Mesenchymal stem cell (in vitro differentiated cells and primary cell): ENCODE measurements around the gene KCNH6. TPM values are rescaled to one million over a fixed set of nuclear protein-coding genes. Genes with fewer than 3 reads are reported as not detected.

Experiments
- DNase-seq: peaks from one replicate; pipeline ENCODE4 v3.0.0-alpha.2; 2013
- H2AFZ ChIP-seq: one replicate; pipeline ENCODE4 v1.6.1; 2013; ENCODE audit warnings: low read depth, mild to moderate bottlenecking, control low read depth, inconsistent platforms, low read length, moderate library complexity
- H2AK5ac ChIP-seq: 2 replicates; pipeline ENCODE4 v1.6.1; 2013; ENCODE audit warnings: low read length, moderate library complexity, mild to moderate bottlenecking, inconsistent platforms; ENCODE audit not compliant: severe bottlenecking
- H2BK120ac ChIP-seq: one replicate; pipeline ENCODE4 v1.6.1; 2013; ENCODE audit warnings: low read depth, mild to moderate bottlenecking, inconsistent platforms, low read length, moderate library complexity
- H2BK12ac ChIP-seq, 2 experiments: one replicate each; pipeline ENCODE4 v1.6.1; 2013; ENCODE audit warnings: inconsistent platforms in 2 of 2, low read length in 2 of 2, mild to moderate bottlenecking in 2 of 2, moderate library complexity in 2 of 2, control low read depth in 1 of 2
- H2BK15ac ChIP-seq: one replicate; pipeline ENCODE4 v1.6.1; 2013; ENCODE audit warnings: mild to moderate bottlenecking, low read depth, inconsistent platforms; ENCODE audit not compliant: poor library complexity, severe bottlenecking
- H2BK5ac ChIP-seq: 2 replicates; pipeline ENCODE4 v1.6.1; 2013; ENCODE audit warnings: low read depth, mild to moderate bottlenecking, low read length, control low read depth, inconsistent platforms; ENCODE audit not compliant: poor library complexity, severe bottlenecking
- H3K14ac ChIP-seq, 2 experiments: one replicate each; pipeline ENCODE4 v1.6.1; 2013; ENCODE audit warnings: inconsistent platforms in 2 of 2, low read length in 2 of 2, control low read depth in 1 of 2, mild to moderate bottlenecking in 1 of 2, moderate library complexity in 1 of 2
- H3K18ac ChIP-seq, 2 experiments: one replicate each; pipeline ENCODE4 v1.6.1; 2013; ENCODE audit warnings: inconsistent platforms in 2 of 2, low read length in 2 of 2, control low read depth in 1 of 2, low read depth in 1 of 2, mild to moderate bottlenecking in 1 of 2
- H3K23ac ChIP-seq, 2 experiments: one replicate each; pipeline ENCODE4 v1.6.1; 2013; ENCODE audit warnings: inconsistent platforms in 2 of 2, low read length in 2 of 2, mild to moderate bottlenecking in 2 of 2, moderate library complexity in 2 of 2, control low read depth in 1 of 2
- H3K27ac ChIP-seq: 2 replicates; pipeline ENCODE4 v1.5.1; 2013; ENCODE audit warnings: mild to moderate bottlenecking, moderate library complexity, low read length, control low read depth, inconsistent platforms; ENCODE audit not compliant: poor library complexity, severe bottlenecking
- H3K27me3 ChIP-seq, 2 experiments: 2 replicates each; pipeline versions ENCODE4 v1.6.1 to v1.7.0; 2013; ENCODE audit warnings: low read length in 2 of 2, mild to moderate bottlenecking in 2 of 2, moderate library complexity in 2 of 2, control low read depth in 1 of 2, inconsistent platforms in 1 of 2; ENCODE audit not compliant: control insufficient read depth in 1 of 2, insufficient read depth in 1 of 2
- H3K36me3 ChIP-seq, 2 experiments: 2 replicates each; pipeline versions ENCODE4 v1.6.1 to v1.7.0; 2013; ENCODE audit warnings: low read length in 2 of 2, control low read depth in 1 of 2, inconsistent platforms in 1 of 2, low read depth in 1 of 2, mild to moderate bottlenecking in 1 of 2; ENCODE audit not compliant: insufficient read depth in 2 of 2, control insufficient read depth in 1 of 2
- H3K4ac ChIP-seq, 2 experiments: one replicate each; pipeline ENCODE4 v1.6.1; 2013; ENCODE audit warnings: inconsistent platforms in 2 of 2, low read length in 2 of 2, mild to moderate bottlenecking in 2 of 2, moderate library complexity in 2 of 2, control low read depth in 1 of 2, low read depth in 1 of 2
- H3K4me1 ChIP-seq: 2 replicates; pipeline ENCODE4 v1.6.1; 2013; ENCODE audit warnings: low read depth, low read length, control low read depth; ENCODE audit not compliant: control insufficient read depth, insufficient read depth
- H3K4me2 ChIP-seq: 2 replicates; pipeline ENCODE4 v1.6.1; 2013; ENCODE audit warnings: low read length, mild to moderate bottlenecking, inconsistent platforms; ENCODE audit not compliant: poor library complexity, severe bottlenecking
- H3K4me3 ChIP-seq, 2 experiments: 2 replicates each; pipeline versions ENCODE4 v1.5.1 to v1.7.0; 2013; ENCODE audit warnings: low read length in 2 of 2, mild to moderate bottlenecking in 2 of 2, control low read depth in 1 of 2, low read depth in 1 of 2; ENCODE audit not compliant: insufficient read depth in 1 of 2
- H3K79me1 ChIP-seq: replicated peaks from 2 replicates; pipeline ENCODE4 v1.6.1; 2013; ENCODE audit warnings: mild to moderate bottlenecking, control low read depth, low read length, inconsistent platforms; ENCODE audit not compliant: poor library complexity, severe bottlenecking
- H3K9ac ChIP-seq: 2 replicates; pipeline ENCODE4 v1.7.0; 2013; ENCODE audit warnings: mild to moderate bottlenecking, low read length, moderate library complexity
- H3K9me3 ChIP-seq: 2 replicates; pipeline ENCODE4 v1.7.0; 2013; ENCODE audit warnings: mild to moderate bottlenecking, low read length; ENCODE audit not compliant: control insufficient read depth
- H4K8ac ChIP-seq: one replicate; pipeline ENCODE4 v1.6.1; 2013; ENCODE audit warnings: inconsistent platforms, mild to moderate bottlenecking, low read length, moderate library complexity
- H4K91ac ChIP-seq: one replicate; pipeline ENCODE4 v1.6.1; 2013; ENCODE audit warnings: mild to moderate bottlenecking, low read length, inconsistent platforms
- WGBS: methylation state at CpG from one replicate; pipeline ENCODE4 v1.1.7; 2013; ENCODE audit warnings: mixed read lengths; 5-methylcytosine and 5-hydroxymethylcytosine counted together
- small RNA-seq: library from polyadenylated mRNA; stranded (forward); fragments of <200 nt; extraction: miRNeasy Mini kit (QIAGEN cat#:217004); gene quantifications from one replicate; pipeline ENCODE3, GENCODE V24; 2013; ENCODE audit warnings: low read depth

KCNH6 gene

GRCh38 chr17:63589646-63590045, 66.5 kb downstream of the KCNH6 start:
- H3K27ac ChIP-seq, result no peak overlapping the region
- peaks cover 31% of the 10 kb centered on the region for H3K79me1 ChIP-seq
- H3K4me1 ChIP-seq, result no peaks in the 10 kb centered on the region
- no peak overlapping the region for H3K14ac ChIP-seq
- no peak overlapping the region for H2BK12ac ChIP-seq
- no peak for DNase-seq
- no peaks in the 10 kb centered on the region for H3K9me3 ChIP-seq
- H2BK15ac ChIP-seq, result no peak overlapping the region
- no peak overlapping the region for H3K9ac ChIP-seq
- H3K18ac ChIP-seq, result no peak overlapping the region
- H2BK120ac ChIP-seq, result no peak overlapping the region
- H4K8ac ChIP-seq, result no peak overlapping the region
- H2BK5ac ChIP-seq, result no peak overlapping the region
- no peak overlapping the region for H3K4me3 ChIP-seq
- no peaks in the 10 kb centered on the region for H3K27me3 ChIP-seq
- no peak overlapping the region for H3K4ac ChIP-seq
- H3K23ac ChIP-seq, result no peak overlapping the region
- H2AFZ ChIP-seq, result no peak overlapping the region
- H3K36me3 ChIP-seq, result peaks cover 64 to 85% of the 10 kb centered on the region in 2 experiments
- no peak overlapping the region for H4K91ac ChIP-seq
- no peak overlapping the region for H3K4me2 ChIP-seq
- no peak overlapping the region for H2AK5ac ChIP-seq
- WGBS, result 100% methylated on average over 1 of the region's 1 CpG

GRCh38 chr17:63592797-63593196, 69.6 kb downstream of the KCNH6 start:
- H3K9me3 ChIP-seq, result no peaks in the 10 kb centered on the region
- H3K9ac ChIP-seq, result no peak overlapping the region
- H3K79me1 ChIP-seq, result peaks cover 23% of the 10 kb centered on the region
- WGBS, result 92% methylated on average over 2 of the region's 3 CpGs
- H2BK12ac ChIP-seq, result no peak overlapping the region
- H3K18ac ChIP-seq, result no peak overlapping the region
- H3K4me2 ChIP-seq, result no peak overlapping the region
- H3K4me1 ChIP-seq, result no peaks in the 10 kb centered on the region
- H3K27ac ChIP-seq, result no peak overlapping the region
- no peak overlapping the region for H3K23ac ChIP-seq
- H2BK120ac ChIP-seq, result no peak overlapping the region
- no peak overlapping the region for H3K4ac ChIP-seq
- H3K4me3 ChIP-seq, result no peak overlapping the region
- H4K8ac ChIP-seq, result no peak overlapping the region
- H2AFZ ChIP-seq, result no peak overlapping the region
- H3K14ac ChIP-seq, result no peak overlapping the region
- no peak overlapping the region for H4K91ac ChIP-seq
- no peak overlapping the region for H2AK5ac ChIP-seq
- H3K36me3 ChIP-seq, result peaks cover 48 to 63% of the 10 kb centered on the region in 2 experiments
- H2BK5ac ChIP-seq, result no peak overlapping the region
- DNase-seq, result no peak
- H3K27me3 ChIP-seq, result no peaks in the 10 kb centered on the region
- H2BK15ac ChIP-seq, result no peak overlapping the region

DNA sequence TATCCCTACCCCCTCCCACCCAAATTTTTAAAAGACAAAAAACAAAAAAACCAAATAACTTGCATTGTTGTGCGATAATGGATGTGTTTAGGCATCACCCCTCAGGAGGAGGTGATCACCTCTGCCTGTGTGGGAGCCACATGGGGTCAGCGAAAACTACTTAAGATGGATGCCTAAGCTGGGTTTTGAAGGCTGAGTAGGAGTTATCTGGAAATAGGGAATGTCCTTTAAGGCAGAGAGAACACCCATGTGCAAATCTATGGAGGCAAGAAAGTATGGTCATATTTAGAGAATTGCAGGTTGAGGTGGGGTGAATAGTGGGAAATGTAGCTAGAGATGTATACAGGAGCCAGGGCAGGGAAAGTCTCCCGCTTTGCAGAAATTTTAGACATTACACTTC, 72.0 kb downstream of the KCNH6 start:
- H3K4me2 ChIP-seq, result no peak overlapping the region
- H3K23ac ChIP-seq, result no peak overlapping the region
- H2BK5ac ChIP-seq, result no peak overlapping the region
- H4K8ac ChIP-seq, result no peak overlapping the region
- H4K91ac ChIP-seq, result no peak overlapping the region
- H3K4ac ChIP-seq, result no peak overlapping the region
- no peaks in the 10 kb centered on the region for H3K27me3 ChIP-seq
- no peaks in the 10 kb centered on the region for H3K9me3 ChIP-seq
- 93% methylated on average over 3 of the region's 3 CpGs for WGBS
- H2AK5ac ChIP-seq, result no peak overlapping the region
- H3K4me1 ChIP-seq, result no peaks in the 10 kb centered on the region
- H2BK120ac ChIP-seq, result no peak overlapping the region
- H3K4me3 ChIP-seq, result no peak overlapping the region
- no peak overlapping the region for H2BK15ac ChIP-seq
- H3K79me1 ChIP-seq, result peaks cover 11% of the 10 kb centered on the region
- H2AFZ ChIP-seq, result no peak overlapping the region
- no peak overlapping the region for H2BK12ac ChIP-seq
- no peak for DNase-seq
- H3K9ac ChIP-seq, result no peak overlapping the region
- H3K14ac ChIP-seq, result no peak overlapping the region
- H3K18ac ChIP-seq, result no peak overlapping the region
- no peak overlapping the region for H3K27ac ChIP-seq
- H3K36me3 ChIP-seq, result peaks cover 31 to 44% of the 10 kb centered on the region in 2 experiments

Small RNA genes within 50 kb of the gene (small RNA-seq; reads per million reads assigned to genes)
- gene RNU6-288P, result not detected
